ENCODE measurements around the gene ACAA1.
A peak's percentile ranks its signal among the peaks of the same experiment; 100 is the strongest.

Gene ACAA1, protein sequence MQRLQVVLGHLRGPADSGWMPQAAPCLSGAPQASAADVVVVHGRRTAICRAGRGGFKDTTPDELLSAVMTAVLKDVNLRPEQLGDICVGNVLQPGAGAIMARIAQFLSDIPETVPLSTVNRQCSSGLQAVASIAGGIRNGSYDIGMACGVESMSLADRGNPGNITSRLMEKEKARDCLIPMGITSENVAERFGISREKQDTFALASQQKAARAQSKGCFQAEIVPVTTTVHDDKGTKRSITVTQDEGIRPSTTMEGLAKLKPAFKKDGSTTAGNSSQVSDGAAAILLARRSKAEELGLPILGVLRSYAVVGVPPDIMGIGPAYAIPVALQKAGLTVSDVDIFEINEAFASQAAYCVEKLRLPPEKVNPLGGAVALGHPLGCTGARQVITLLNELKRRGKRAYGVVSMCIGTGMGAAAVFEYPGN

GRCh38 chr3:38136777-38137614 lies at the start of gene ACAA1:
ACAA1 (minus strand) TSS chr3:38137127; CDS start chr3:38137035, 92 bp downstream.
- peaks cover 28% of the 10 kb centered on the region for H3K36me3 ChIP-seq (ENCODE audit: low read depth)
- H3K4me1 ChIP-seq (ENCODE audit: insufficient read depth, poor library complexity, severe bottlenecking): peaks cover 22% of the 10 kb centered on the region

DNA sequence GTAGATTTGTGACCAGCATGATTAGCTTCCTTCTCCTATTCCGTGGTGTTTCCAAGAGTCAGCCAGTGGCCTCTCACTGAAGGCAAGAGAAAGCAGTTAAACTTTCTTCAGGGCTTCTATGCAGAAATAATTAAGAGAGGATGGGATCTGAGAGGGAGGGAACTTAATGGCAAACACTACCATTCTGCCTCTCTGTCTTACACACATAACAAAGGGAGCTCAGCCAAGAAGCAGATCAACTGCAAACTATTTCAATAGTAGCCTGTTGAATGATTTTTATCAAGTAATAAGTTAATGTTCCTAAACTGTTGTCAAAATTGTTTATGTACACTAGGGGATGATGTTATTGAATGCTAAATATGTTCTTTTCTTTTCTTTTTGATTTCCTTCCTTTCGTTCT lies 40.3 kb upstream of the ACAA1 start:
- H3K27me3 ChIP-seq (ENCODE audit: insufficient read depth, poor library complexity, severe bottlenecking): no peaks in the 10 kb centered on the region
- peaks cover 18% of the 10 kb centered on the region for H3K4me1 ChIP-seq (ENCODE audit: insufficient read depth, poor library complexity, severe bottlenecking)
- no peak overlapping the region for H3K4me3 ChIP-seq (ENCODE audit: severe bottlenecking)
- H3K9me3 ChIP-seq (ENCODE audit: severe bottlenecking): no peaks in the 10 kb centered on the region
- H3K36me3 ChIP-seq (ENCODE audit: low read depth): peaks cover 33% of the 10 kb centered on the region
- ATAC-seq (ENCODE audit: low read depth) (no peak), DNase-seq (ENCODE audit: low spot score) (no peak)
- TF ChIP-seq, protein P1, sequence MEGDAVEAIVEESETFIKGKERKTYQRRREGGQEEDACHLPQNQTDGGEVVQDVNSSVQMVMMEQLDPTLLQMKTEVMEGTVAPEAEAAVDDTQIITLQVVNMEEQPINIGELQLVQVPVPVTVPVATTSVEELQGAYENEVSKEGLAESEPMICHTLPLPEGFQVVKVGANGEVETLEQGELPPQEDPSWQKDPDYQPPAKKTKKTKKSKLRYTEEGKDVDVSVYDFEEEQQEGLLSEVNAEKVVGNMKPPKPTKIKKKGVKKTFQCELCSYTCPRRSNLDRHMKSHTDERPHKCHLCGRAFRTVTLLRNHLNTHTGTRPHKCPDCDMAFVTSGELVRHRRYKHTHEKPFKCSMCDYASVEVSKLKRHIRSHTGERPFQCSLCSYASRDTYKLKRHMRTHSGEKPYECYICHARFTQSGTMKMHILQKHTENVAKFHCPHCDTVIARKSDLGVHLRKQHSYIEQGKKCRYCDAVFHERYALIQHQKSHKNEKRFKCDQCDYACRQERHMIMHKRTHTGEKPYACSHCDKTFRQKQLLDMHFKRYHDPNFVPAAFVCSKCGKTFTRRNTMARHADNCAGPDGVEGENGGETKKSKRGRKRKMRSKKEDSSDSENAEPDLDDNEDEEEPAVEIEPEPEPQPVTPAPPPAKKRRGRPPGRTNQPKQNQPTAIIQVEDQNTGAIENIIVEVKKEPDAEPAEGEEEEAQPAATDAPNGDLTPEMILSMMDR (IDR thresholded peaks at IDR 0.05; ENCODE audit: poor library complexity, severe bottlenecking): no peak
- no peak overlapping the region for H3K27ac ChIP-seq (ENCODE audit: poor library complexity, severe bottlenecking)

More at GRCh38 chr3:38136777-38137614, at the start of gene ACAA1:
- DNase-seq (ENCODE audit: low spot score) (peak; percentile 99), ATAC-seq (ENCODE audit: low read depth) (peak; percentile 91)
- H3K27me3 ChIP-seq (ENCODE audit: insufficient read depth, poor library complexity, severe bottlenecking): no peaks in the 10 kb centered on the region
- H3K4me3 ChIP-seq (ENCODE audit: severe bottlenecking): peak within 1 kb of the TSS; percentile 71
- TF ChIP-seq, protein P1 (IDR thresholded peaks at IDR 0.05; ENCODE audit: poor library complexity, severe bottlenecking): no peak
- peak within 1 kb of the TSS; percentile 76 for H3K27ac ChIP-seq (ENCODE audit: poor library complexity, severe bottlenecking)
- H3K9me3 ChIP-seq (ENCODE audit: severe bottlenecking): no peaks in the 10 kb centered on the region

- Histone ChIP-seq H3K36me3 (ENCODE audit: low read depth) (peaks cover 28% of the 10 kb centered on the region), H3K9me3 (ENCODE audit: severe bottlenecking) (no peaks in the 10 kb centered on the region), H3K27ac (ENCODE audit: poor library complexity, severe bottlenecking) (peak overlapping the region; percentile 47), H3K4me1 (ENCODE audit: insufficient read depth, poor library complexity, severe bottlenecking) (peaks cover 26% of the 10 kb centered on the region), H3K4me3 (ENCODE audit: severe bottlenecking) (no peak overlapping the region), H3K27me3 (ENCODE audit: insufficient read depth, poor library complexity, severe bottlenecking) (no peaks in the 10 kb centered on the region)
- TF ChIP-seq, protein P1 (IDR thresholded peaks at IDR 0.05; ENCODE audit: poor library complexity, severe bottlenecking): no peak
- ATAC-seq (ENCODE audit: low read depth): no peak
- DNase-seq (ENCODE audit: low spot score): no peak
Measured at GRCh38 chr3:38173834-38174418, 37.0 kb upstream of the ACAA1 start.

DNA sequence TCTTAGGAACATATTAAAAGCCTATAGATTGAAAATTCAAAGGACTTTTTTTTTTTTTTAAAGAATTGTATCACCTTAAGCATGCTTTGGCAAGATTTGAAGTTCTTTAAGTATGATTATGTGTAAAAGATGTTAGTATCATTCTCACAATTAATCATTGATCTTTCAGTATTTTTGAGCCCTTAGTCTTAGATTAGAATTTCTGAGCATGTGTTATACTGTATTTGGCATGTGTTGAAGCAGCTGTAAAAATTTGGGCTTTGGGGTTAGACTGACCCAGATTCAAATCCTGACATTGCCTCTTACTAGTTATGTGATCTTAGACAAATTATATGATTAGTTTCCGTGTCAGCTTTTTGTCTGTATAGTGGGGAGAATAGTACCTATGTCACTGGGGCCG lies 34.7 kb upstream of the ACAA1 start:
- no peak for DNase-seq (ENCODE audit: low spot score)
- no peak for ATAC-seq (ENCODE audit: low read depth)
- Histone ChIP-seq H3K9me3 (ENCODE audit: severe bottlenecking) (no peaks in the 10 kb centered on the region), H3K27me3 (ENCODE audit: insufficient read depth, poor library complexity, severe bottlenecking) (no peaks in the 10 kb centered on the region), H3K4me1 (ENCODE audit: insufficient read depth, poor library complexity, severe bottlenecking) (peaks cover 45% of the 10 kb centered on the region), H3K27ac (ENCODE audit: poor library complexity, severe bottlenecking) (peak overlapping the region; percentile 91), H3K4me3 (ENCODE audit: severe bottlenecking) (no peak overlapping the region), H3K36me3 (ENCODE audit: low read depth) (peaks cover 14% of the 10 kb centered on the region)
- TF ChIP-seq, protein P1 (IDR thresholded peaks at IDR 0.05; ENCODE audit: poor library complexity, severe bottlenecking): no peak
